Panc1 (cell line): ENCODE measurements around the gene RASA3.

Experiments used
- POLR2AphosphoS5 ChIP-seq: IDR thresholded peaks from 2 replicates; pipeline ENCODE4 v1.6.1; 2012; ENCODE audit warnings: mild to moderate bottlenecking, low read depth, low read length, moderate library complexity
- SIN3A ChIP-seq: IDR thresholded peaks from 2 replicates; pipeline ENCODE4 v1.6.1; 2012; ENCODE audit warnings: low read depth, mild to moderate bottlenecking, low read length, moderate library complexity, borderline replicate concordance; ENCODE audit not compliant: insufficient read depth
- TCF7L2 ChIP-seq: IDR thresholded peaks from 2 replicates; pipeline ENCODE4 v1.6.1; 2011; ENCODE audit warnings: mild to moderate bottlenecking, low read depth, low read length, inconsistent platforms
- TF ChIP-seq, protein P1 (sequence below): fragments of 450-650 bp; IDR thresholded peaks from 2 replicates; pipeline ENCODE4 v1.5.1; 2017; ENCODE audit warnings: mild to moderate bottlenecking
- TF ChIP-seq, protein P2 (sequence below), 2 experiments: IDR thresholded peaks; 2 replicates each; pipeline ENCODE4 v1.6.1; 2011 to 2012; ENCODE audit warnings: low read depth in 2 of 2, control low read depth in 1 of 2, low read length in 1 of 2, mild to moderate bottlenecking in 1 of 2, moderate library complexity in 1 of 2; ENCODE audit not compliant: insufficient read depth in 1 of 2

DNA sequence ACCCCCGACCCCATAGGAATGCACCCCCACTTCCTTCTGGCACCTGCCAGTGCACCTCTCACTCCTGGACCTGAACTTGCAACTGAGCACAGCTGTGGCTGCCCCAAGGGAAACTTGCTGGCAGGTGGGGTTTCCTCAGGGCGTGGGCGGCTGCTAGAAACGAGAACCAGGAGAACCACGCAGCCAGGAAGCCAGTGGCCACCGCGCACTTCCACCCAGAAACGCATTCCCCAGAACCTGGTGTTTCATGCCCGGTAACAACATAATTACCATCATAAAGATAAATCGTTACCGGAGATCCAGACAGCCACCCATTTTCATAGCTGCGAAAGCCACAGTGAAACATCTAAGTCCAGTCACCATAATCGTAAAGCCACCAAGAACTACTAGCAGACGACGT is 83.4 kb downstream of the RASA3 start:
- TF ChIP-seq, protein P1, sequence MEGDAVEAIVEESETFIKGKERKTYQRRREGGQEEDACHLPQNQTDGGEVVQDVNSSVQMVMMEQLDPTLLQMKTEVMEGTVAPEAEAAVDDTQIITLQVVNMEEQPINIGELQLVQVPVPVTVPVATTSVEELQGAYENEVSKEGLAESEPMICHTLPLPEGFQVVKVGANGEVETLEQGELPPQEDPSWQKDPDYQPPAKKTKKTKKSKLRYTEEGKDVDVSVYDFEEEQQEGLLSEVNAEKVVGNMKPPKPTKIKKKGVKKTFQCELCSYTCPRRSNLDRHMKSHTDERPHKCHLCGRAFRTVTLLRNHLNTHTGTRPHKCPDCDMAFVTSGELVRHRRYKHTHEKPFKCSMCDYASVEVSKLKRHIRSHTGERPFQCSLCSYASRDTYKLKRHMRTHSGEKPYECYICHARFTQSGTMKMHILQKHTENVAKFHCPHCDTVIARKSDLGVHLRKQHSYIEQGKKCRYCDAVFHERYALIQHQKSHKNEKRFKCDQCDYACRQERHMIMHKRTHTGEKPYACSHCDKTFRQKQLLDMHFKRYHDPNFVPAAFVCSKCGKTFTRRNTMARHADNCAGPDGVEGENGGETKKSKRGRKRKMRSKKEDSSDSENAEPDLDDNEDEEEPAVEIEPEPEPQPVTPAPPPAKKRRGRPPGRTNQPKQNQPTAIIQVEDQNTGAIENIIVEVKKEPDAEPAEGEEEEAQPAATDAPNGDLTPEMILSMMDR = no peak
- TF ChIP-seq POLR2AphosphoS5 (no peak), SIN3A (no peak), TCF7L2 (no peak)
- TF ChIP-seq, protein P2, sequence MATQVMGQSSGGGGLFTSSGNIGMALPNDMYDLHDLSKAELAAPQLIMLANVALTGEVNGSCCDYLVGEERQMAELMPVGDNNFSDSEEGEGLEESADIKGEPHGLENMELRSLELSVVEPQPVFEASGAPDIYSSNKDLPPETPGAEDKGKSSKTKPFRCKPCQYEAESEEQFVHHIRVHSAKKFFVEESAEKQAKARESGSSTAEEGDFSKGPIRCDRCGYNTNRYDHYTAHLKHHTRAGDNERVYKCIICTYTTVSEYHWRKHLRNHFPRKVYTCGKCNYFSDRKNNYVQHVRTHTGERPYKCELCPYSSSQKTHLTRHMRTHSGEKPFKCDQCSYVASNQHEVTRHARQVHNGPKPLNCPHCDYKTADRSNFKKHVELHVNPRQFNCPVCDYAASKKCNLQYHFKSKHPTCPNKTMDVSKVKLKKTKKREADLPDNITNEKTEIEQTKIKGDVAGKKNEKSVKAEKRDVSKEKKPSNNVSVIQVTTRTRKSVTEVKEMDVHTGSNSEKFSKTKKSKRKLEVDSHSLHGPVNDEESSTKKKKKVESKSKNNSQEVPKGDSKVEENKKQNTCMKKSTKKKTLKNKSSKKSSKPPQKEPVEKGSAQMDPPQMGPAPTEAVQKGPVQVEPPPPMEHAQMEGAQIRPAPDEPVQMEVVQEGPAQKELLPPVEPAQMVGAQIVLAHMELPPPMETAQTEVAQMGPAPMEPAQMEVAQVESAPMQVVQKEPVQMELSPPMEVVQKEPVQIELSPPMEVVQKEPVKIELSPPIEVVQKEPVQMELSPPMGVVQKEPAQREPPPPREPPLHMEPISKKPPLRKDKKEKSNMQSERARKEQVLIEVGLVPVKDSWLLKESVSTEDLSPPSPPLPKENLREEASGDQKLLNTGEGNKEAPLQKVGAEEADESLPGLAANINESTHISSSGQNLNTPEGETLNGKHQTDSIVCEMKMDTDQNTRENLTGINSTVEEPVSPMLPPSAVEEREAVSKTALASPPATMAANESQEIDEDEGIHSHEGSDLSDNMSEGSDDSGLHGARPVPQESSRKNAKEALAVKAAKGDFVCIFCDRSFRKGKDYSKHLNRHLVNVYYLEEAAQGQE (IDR thresholded peaks at IDR 0.05; ENCODE audit: insufficient read depth in 1 of 2, low read depth in 2 of 2, low read length in 1 of 2) = no peak
